ENCODE data around the gene EPB41L3.

Gene EPB41L3

GRCh38 chr18:5464251-5464650 lies 79.5 kb downstream of the EPB41L3 start:
- POLR2A ChIA-PET (ENCODE audit: low non-redundant PET) = no interaction called here
- TF ChIP-seq, protein P1, sequence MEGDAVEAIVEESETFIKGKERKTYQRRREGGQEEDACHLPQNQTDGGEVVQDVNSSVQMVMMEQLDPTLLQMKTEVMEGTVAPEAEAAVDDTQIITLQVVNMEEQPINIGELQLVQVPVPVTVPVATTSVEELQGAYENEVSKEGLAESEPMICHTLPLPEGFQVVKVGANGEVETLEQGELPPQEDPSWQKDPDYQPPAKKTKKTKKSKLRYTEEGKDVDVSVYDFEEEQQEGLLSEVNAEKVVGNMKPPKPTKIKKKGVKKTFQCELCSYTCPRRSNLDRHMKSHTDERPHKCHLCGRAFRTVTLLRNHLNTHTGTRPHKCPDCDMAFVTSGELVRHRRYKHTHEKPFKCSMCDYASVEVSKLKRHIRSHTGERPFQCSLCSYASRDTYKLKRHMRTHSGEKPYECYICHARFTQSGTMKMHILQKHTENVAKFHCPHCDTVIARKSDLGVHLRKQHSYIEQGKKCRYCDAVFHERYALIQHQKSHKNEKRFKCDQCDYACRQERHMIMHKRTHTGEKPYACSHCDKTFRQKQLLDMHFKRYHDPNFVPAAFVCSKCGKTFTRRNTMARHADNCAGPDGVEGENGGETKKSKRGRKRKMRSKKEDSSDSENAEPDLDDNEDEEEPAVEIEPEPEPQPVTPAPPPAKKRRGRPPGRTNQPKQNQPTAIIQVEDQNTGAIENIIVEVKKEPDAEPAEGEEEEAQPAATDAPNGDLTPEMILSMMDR (conservative IDR thresholded peaks at IDR 0.05; ENCODE audit: low read depth) = no peak
- CTCF ChIA-PET = no interaction called here
- H3K27ac ChIP-seq = no peak overlapping the region
- DNase-seq (ENCODE audit: low spot score) = no peak

DNA sequence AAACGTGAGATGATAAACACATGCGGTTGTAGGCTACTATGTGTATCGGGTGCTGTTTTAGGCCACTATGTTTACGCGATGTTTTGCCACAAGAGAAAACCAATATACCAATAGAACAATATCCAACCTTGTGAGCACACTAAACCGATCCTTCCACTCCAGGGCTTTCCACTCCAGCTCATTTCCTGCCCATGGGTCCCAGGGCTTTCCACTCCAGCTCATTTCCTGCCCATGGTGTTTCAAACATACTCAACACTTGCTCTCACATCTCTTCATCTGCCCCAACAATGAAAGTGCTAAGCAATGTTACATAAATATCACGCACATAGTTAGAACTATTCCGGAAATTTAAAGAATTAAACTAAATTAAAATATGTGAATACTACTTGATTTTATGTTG lies 80.0 kb downstream of the EPB41L3 start:
- no peak for DNase-seq (ENCODE audit: low spot score)
- ChIA-PET CTCF (interaction anchor here (0.7 kb wide), 1 partner anchor 1469 kb away, joined by 3 read pairs; no protein-coding TSS in a partner anchor), POLR2A (ENCODE audit: low non-redundant PET) (no interaction called here)
- TF ChIP-seq, protein P1 (conservative IDR thresholded peaks at IDR 0.05; ENCODE audit: low read depth) = no peak
- no peak overlapping the region for H3K27ac ChIP-seq

DNA sequence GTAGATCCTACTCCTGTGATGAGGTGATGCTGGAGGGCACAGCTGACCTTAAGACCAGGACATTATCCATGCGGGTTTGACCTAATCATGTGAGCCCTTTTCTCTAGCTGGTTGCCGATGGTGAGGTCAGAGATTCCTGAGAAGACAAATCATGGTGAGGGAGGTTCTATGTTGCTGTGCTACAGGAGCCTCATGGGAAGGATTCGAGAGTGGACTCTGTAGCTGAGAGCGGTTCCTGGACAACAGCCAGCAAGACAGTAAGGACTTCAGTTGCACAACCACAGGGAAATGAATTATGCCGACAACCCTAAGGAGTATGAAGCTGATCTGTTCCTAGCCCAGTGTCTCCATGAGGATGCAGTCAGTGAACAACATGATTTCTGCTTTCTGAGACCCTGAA lies 80.4 kb downstream of the EPB41L3 start:
- ChIA-PET POLR2A (ENCODE audit: low non-redundant PET) (no interaction called here), CTCF (interaction anchor here (0.5 to 0.7 kb wide), 3 partner anchors 277 to 1468 kb away, joined by 3 read pairs; no protein-coding TSS in a partner anchor)
- DNase-seq (ENCODE audit: low spot score) = no peak
- H3K27ac ChIP-seq = no peak overlapping the region
- TF ChIP-seq, protein P1 (conservative IDR thresholded peaks at IDR 0.05; ENCODE audit: low read depth) = no peak

DNA sequence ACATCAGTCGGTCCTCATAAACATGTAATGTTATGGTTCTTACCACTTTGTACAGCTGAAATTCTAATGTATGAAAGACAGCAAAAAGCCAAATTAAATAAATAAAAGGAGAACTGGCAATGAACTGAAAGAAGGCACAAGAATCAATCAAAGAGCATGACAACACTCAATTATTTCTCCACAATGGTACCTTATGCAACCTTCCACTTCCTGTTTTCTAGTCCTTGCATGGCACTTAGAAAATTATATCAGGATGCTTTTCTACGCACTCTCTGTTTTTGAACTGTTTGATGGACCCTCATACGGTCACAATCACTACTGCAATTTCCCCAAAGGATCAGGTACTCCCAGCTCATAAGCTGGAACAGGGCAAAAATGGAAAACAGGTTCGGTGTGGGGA lies 81.6 kb downstream of the EPB41L3 start:
- H3K27ac ChIP-seq = no peak overlapping the region
- TF ChIP-seq, protein P1 (conservative IDR thresholded peaks at IDR 0.05; ENCODE audit: low read depth) = no peak
- no peak for DNase-seq (ENCODE audit: low spot score)
- CTCF ChIA-PET = no interaction called here
- POLR2A ChIA-PET (ENCODE audit: low non-redundant PET) = no interaction called here

GRCh38 chr18:5461041-5461440 lies 82.8 kb downstream of the EPB41L3 start:
- ChIA-PET CTCF (no interaction called here), POLR2A (ENCODE audit: low non-redundant PET) (no interaction called here)
- TF ChIP-seq, protein P1 (conservative IDR thresholded peaks at IDR 0.05; ENCODE audit: low read depth) = no peak
- no peak for DNase-seq (ENCODE audit: low spot score)
- no peak overlapping the region for H3K27ac ChIP-seq

DNA sequence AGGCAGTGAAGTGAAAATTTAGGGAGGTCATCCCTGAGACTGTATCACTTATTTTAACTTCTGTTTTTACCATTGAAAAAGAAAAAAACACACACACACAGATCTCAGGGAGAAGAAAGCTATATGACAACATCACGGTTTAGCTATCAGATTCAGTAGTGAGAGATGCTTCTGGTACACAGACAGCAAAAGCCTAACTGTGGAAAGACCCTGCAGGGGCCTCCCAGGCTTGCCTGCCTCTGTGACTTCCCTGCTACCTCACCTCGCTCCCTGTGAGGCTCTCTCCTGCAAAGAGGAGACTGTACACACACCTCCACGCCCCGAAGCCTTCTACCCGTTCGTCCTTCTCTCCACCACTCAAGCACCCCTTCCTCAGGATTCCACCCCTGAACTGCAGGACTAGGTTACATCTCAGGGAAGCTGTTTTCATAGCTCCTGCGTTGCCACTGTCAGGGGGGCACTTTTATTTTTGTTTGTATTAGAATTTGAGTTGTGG lies 86.3 kb downstream of the EPB41L3 start:
- no peak for DNase-seq (ENCODE audit: low spot score)
- CTCF ChIA-PET = interaction anchor here (0.7 kb wide), 1 partner anchor 22 kb away, joined by 3 read pairs; no protein-coding TSS in a partner anchor

More for the DNA sequence above, 86.3 kb downstream of the EPB41L3 start:
- H3K27ac ChIP-seq = no peak overlapping the region
- POLR2A ChIA-PET (ENCODE audit: low non-redundant PET) = no interaction called here
- TF ChIP-seq, protein P1 (conservative IDR thresholded peaks at IDR 0.05; ENCODE audit: low read depth) = no peak

Data from RWPE1 (cell line).